Calu3 (cell line): ENCODE measurements around the gene HNRNPR. TPM values are rescaled to one million over a fixed set of nuclear protein-coding genes. Genes with fewer than 3 reads are reported as not detected.

Source experiments
- BruUV-seq: library from RNA; stranded (reverse); fragments of 400-500 nt; replicated peaks from 2 replicates; lab custom pipeline; 2021; lab: Mats Ljungman, UMichigan
- CTCF ChIA-PET: fragments of 300-600 bp; sonication (Branson Sonifier 250); formaldehyde crosslinking; loops from one replicate; lab custom pipeline; 2022; ENCODE audit warnings: antibody characterized with exemption; lab: Charles Lee
- DNase-seq: peaks from one replicate; pipeline ENCODE4 v3.0.0; 2022
- H3K27ac Mint-ChIP-seq: one replicate; pipeline ENCODE4 v1.8.0; 2022; ENCODE audit warnings: mixed read lengths; ENCODE audit not compliant: unreplicated experiment
- H3K27me3 Mint-ChIP-seq: one replicate; pipeline ENCODE4 v1.8.0; 2022; ENCODE audit warnings: mixed read lengths; ENCODE audit not compliant: unreplicated experiment
- H3K36me3 Mint-ChIP-seq: one replicate; pipeline ENCODE4 v1.8.0; 2022; ENCODE audit warnings: mild to moderate bottlenecking, moderate library complexity, mixed read lengths; ENCODE audit not compliant: insufficient read depth, unreplicated experiment
- H3K4me1 Mint-ChIP-seq: one replicate; pipeline ENCODE4 v1.8.0; 2022; ENCODE audit warnings: mild to moderate bottlenecking, low read depth, mixed read lengths; ENCODE audit not compliant: unreplicated experiment
- H3K4me3 Mint-ChIP-seq: one replicate; pipeline ENCODE4 v1.8.0; 2022; ENCODE audit warnings: mild to moderate bottlenecking, low read depth, moderate library complexity, mixed read lengths; ENCODE audit not compliant: unreplicated experiment
- H3K9me3 Mint-ChIP-seq: one replicate; pipeline ENCODE4 v1.8.0; 2022; ENCODE audit warnings: low read depth, mixed read lengths; ENCODE audit not compliant: unreplicated experiment
- intact Hi-C: fragments of 100-400 bp; cut with micrococcal nuclease; formaldehyde crosslinking; loops from one replicate; pipeline ENCODE4 v1.10.0; 2022; ENCODE audit not compliant: unreplicated experiment
- total RNA-seq: library from RNA; stranded (reverse); gene quantifications from 2 replicates; pipeline ENCODE4 v1.2.3, GENCODE V29; 2022
- TF ChIP-seq, protein P1 (sequence below): fragments of 200-600 bp; IDR thresholded peaks from one replicate; pipeline ENCODE4 v1.8.0; 2022; ENCODE audit warnings: antibody characterized with exemption; ENCODE audit not compliant: unreplicated experiment

Gene HNRNPR
- total RNA-seq, 1 experiment from 2014 or later: 126 TPM

DNA sequence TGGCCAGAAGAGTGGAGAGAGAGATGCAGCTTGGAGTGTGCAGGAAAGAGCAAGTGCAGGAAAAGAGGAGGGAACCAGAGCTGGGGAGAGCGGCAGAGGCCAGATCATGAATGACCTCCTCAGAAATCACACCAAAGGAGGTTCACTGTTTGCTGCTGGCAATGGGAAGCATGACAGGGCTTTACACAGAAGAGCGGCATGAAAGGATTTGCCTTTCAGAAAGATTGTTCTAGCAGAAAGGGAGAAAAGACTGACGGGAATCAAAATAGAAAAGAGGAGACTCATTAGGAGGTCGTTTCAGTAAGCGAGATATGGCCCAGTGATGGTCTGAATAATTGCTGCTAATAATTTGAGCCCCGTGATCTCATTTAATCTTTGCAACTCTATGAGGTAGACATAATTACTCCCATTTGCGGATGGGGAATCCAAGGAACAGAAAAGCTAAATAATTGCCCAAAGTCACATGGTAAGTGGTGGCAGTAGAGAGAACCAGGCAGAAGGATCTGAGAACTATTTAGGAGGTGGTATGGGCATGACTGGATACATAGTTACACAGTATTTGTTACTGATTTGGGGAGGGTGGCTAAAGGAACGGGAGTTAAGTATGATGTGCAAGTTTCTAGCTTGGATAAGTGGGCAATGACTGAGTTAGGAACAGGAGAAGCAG lies 12.5 kb upstream of the HNRNPR start:
- CTCF ChIA-PET: interaction anchor here (1.1 kb wide), 1 partner anchor 47 kb away, joined by 3 read pairs; no protein-coding TSS in a partner anchor
- BruUV-seq: no TSS peak
- H3K27me3 Mint-ChIP-seq: no peaks in the 10 kb centered on the region

DNA sequence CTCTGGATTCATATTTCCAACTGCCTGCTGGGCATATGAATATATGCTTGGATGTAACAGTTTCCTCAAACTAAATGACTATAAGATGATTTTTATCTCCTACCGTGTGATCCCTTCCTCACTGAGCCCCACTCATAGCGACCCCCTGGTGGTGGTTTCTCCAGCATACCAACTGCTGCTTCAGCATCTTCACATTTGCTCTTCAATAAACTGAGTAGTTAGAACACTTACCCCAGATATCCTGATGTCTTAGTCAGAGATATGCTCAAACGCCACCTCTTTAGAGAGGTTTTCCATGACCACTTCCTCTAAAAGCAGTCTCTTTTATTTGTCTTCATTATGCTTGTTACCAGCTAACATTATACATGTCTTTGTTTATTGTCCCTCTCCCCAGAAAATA lies 10.2 kb upstream of the HNRNPR start:
- Mint-ChIP-seq H3K4me3 (no peak overlapping the region), H3K9me3 (no peaks in the 10 kb centered on the region), H3K27me3 (no peaks in the 10 kb centered on the region), H3K27ac (no peak overlapping the region), H3K4me1 (no peaks in the 10 kb centered on the region), H3K36me3 (no peaks in the 10 kb centered on the region)
- TF ChIP-seq, protein P1, sequence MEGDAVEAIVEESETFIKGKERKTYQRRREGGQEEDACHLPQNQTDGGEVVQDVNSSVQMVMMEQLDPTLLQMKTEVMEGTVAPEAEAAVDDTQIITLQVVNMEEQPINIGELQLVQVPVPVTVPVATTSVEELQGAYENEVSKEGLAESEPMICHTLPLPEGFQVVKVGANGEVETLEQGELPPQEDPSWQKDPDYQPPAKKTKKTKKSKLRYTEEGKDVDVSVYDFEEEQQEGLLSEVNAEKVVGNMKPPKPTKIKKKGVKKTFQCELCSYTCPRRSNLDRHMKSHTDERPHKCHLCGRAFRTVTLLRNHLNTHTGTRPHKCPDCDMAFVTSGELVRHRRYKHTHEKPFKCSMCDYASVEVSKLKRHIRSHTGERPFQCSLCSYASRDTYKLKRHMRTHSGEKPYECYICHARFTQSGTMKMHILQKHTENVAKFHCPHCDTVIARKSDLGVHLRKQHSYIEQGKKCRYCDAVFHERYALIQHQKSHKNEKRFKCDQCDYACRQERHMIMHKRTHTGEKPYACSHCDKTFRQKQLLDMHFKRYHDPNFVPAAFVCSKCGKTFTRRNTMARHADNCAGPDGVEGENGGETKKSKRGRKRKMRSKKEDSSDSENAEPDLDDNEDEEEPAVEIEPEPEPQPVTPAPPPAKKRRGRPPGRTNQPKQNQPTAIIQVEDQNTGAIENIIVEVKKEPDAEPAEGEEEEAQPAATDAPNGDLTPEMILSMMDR: no peak
- DNase-seq: no peak
- CTCF ChIA-PET: no interaction called here
- BruUV-seq: no TSS peak
- intact Hi-C loops: no loop called here

More for the DNA sequence above, 12.5 kb upstream of the HNRNPR start:
- Mint-ChIP-seq H3K9me3 (peaks cover 2% of the 10 kb centered on the region), H3K4me3 (no peak overlapping the region), H3K27ac (no peak overlapping the region), H3K4me1 (no peaks in the 10 kb centered on the region), H3K36me3 (peaks cover 4% of the 10 kb centered on the region)
- DNase-seq: no peak
- TF ChIP-seq, protein P1: no peak
- intact Hi-C loops: no loop called here

DNA sequence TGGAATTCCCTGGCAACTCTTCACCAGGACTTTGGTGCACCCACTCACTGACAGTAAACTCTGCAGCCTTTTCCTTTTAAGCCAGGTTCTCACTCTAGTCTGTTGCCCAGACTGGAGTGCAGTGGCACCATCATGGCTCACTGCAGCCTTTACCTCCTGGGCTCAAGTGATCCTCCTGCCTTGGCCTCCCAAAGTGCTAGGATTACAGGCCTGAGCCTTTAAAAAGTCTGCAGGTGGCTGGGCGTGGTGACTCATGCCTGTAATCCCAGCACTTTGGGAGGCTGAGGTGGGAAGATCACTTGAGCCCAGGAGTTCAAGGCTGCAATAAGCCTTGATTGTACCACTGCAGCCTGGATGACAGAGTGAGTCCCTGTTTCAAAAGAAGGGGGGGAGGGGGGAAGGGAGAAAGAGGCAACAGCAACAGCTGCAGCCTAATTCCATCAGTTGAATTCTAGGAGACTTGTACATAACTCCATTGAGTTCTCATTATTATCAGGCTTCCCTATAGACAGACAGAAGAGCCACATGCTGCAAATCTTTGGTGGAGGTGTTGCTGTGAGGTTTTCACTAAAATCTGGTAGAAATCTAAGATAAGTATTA lies 8.1 kb upstream of the HNRNPR start:
- BruUV-seq: no TSS peak
- Mint-ChIP-seq H3K4me3 (no peak overlapping the region), H3K36me3 (no peaks in the 10 kb centered on the region), H3K9me3 (no peaks in the 10 kb centered on the region), H3K27ac (no peak overlapping the region), H3K27me3 (no peaks in the 10 kb centered on the region), H3K4me1 (no peaks in the 10 kb centered on the region)
- CTCF ChIA-PET: no interaction called here
- intact Hi-C loops: no loop called here
- TF ChIP-seq, protein P1: no peak
- DNase-seq: no peak

DNA sequence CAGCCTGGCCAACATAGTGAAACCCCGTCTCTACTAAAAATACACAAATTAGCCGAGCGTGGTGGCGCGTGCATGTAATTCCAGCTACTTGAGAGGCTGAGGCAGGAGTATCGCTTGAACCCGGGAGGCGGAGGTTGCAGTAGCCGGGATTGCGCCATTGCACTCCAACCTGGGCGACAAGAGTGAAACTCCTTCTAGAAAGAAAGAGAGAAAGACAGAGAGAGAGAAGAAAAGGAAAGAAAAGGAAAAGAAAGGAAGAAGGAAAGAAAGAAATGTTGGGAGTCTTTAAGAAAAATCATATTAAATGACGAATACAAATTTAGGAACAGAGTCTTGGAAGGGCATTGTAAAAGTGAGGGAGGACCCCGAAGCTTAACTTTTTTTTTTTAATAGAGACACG lies 1.8 kb upstream of the HNRNPR start:
- Mint-ChIP-seq H3K27me3 (no peaks in the 10 kb centered on the region), H3K36me3 (peaks cover 35% of the 10 kb centered on the region), H3K4me1 (no peaks in the 10 kb centered on the region), H3K4me3 (no peak overlapping the region), H3K27ac (no peak overlapping the region), H3K9me3 (no peaks in the 10 kb centered on the region)
- no peak for DNase-seq
- CTCF ChIA-PET: no interaction called here
- intact Hi-C loops: no loop called here
- TF ChIP-seq, protein P1: no peak
- no TSS peak for BruUV-seq
